CD4-positive, alpha-beta T cell treated with Interleukin-2 at 100 ng/mL for 4 hours (primary cell): Measurements from ENCODE around the gene NRXN3.

Experiments used
- DNase-seq: peaks from one replicate; pipeline ENCODE4 v3.0.0-alpha.2; 2020; ENCODE audit warnings: low spot score

Gene NRXN3

DNA sequence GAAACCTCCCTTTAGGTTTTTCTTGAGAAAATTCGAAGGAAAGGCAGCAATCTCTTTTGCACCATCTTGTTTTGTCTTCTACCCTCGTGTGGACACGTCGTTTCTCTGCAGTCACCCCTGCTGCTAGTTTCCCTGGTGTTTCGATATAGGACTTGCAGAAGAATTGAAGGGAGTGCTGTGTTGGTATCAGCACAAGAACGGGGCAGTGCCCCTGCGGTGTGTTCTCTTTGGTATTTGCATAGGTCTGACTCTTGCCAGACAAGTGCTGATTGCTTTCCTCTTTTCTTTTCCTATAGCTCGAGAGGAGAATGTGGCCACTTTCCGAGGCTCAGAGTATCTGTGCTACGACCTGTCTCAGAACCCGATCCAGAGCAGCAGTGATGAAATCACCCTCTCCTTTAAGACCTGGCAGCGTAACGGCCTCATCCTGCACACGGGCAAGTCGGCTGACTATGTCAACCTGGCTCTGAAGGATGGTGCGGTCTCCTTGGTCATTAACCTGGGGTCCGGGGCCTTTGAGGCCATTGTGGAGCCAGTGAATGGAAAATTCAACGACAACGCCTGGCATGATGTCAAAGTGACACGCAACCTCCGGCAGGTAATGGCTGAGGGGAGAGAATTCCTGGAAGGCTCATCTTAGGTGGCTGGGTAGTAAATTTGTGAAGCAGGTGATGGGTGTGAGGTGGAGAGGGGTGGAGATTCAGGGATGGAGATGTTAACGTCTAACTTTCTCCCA is 474.8 kb downstream of the NRXN3 start:
- no peak for DNase-seq

DNA sequence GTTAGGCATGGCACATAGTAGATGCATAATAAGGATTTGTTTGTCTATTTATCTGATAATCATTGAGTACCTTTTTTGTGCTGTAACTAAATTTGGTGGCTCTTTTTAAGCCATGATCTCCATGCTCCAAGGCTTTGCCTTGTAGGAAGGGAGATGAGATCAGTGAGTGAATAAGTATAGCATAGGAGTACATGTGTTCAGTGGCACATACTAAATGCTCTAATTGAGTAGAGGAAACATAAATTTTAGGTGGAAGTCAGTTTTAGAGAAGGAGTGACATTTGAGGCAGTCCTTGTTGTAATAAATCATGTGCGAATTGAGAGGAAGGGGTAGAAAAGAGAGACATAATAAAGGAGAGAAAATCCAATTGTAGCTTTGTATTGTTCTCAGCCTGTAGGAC is 482.6 kb downstream of the NRXN3 start:
- DNase-seq: no peak

- DNase-seq: no peak
Observed at GRCh38 chr14:78653173-78653572, 483.0 kb downstream of the NRXN3 start.

GRCh38 chr14:78657451-78657850 is 487.3 kb downstream of the NRXN3 start:
- no peak for DNase-seq

DNA sequence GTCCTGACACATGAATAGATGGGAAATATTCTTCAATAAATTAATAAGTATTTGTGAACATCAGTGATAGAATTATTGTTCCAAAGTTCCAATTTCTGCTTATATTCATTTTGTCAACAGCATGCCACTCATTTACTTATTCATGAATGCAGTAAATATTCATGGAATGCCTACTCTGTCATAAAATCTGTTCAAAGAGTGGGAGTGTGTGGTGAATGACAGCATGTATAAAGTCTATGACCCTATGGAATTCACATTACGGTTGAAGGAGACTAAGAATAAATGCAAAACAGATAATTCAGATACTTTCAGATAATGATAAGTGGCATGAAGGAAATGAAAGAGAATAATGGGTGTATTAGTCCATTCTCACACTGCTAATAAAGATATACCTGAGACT is 494.7 kb downstream of the NRXN3 start:
- no peak for DNase-seq

- no peak for DNase-seq
Observed at GRCh38 chr14:78666336-78667056, 496.3 kb downstream of the NRXN3 start.

DNA sequence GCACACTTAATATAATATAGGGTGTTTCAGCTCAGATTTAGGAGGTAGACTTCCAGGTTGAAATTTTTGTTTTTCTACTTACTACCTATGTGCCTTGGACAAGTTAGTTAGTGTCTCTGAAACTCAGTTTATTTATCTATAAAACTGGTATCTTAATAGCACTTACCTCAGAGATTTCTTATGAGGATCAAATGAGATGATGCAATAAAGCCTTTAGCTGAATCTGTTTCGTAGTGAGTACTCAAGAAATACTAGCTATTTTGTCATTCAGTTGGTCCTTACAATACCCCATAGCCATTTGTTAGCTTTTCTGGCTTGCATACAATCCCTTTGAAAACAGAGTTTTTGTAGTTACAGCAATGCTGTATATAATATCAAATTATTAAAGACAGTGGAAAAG is 497.0 kb downstream of the NRXN3 start:
- no peak for DNase-seq

DNA sequence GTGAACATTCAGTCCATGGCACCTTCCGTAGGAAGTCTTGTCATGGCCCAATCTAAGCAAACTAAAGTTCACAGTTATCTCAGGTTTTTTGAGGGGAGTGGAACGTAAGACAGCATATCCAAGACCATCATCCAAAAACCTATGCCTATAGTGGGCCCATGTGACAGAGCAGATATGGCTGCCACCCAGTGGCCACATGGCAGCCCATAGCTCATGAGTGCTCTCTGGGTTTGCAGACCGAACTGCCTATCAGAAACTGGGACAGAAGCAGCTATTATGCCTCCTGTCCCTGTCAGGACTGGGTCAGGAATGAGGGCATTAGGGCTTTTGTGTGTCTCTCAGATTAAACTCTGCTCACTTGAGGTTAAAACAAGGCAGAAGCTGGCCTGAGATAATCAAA is 503.7 kb downstream of the NRXN3 start:
- no peak for DNase-seq

DNA sequence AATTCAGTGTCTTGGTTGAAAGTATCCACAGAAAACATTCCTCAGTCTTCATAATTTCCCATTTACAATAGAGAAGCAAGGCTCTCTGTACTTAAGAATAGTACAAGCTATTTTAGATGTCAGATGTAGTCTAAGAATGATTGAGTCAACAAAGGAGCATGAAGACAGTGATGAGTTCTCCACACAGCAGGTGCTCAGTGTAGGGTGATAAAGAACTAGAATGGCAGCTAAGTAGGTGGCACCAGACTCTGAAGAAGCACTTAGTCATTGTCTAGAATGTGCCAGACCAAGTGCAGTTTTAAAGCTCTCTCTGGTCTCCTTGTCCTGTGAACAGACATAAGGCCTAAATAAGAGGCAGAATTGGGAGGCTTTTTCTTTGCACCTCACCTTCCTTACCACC is 504.6 kb downstream of the NRXN3 start:
- no peak for DNase-seq

DNA sequence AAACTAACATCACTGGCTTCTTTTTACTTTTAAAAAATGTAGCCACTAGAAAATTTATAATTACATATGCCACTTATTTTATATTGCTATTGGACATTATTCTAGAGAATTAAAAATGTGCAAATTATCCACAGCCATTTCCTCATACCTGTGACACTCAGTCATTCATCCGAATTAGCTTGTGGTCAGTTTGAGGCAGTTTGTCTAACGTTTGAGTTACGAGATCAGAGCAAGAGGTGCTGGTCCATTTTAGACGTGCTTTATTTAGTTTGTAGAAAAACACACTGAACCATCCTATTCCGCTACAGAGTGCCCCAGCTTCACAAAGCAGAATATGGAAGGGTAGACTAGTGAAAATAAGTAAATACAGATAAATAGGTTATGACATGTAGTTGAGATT is 513.0 kb downstream of the NRXN3 start:
- DNase-seq: no peak

GRCh38 chr14:78683981-78684380 is 513.8 kb downstream of the NRXN3 start:
- DNase-seq: no peak

DNA sequence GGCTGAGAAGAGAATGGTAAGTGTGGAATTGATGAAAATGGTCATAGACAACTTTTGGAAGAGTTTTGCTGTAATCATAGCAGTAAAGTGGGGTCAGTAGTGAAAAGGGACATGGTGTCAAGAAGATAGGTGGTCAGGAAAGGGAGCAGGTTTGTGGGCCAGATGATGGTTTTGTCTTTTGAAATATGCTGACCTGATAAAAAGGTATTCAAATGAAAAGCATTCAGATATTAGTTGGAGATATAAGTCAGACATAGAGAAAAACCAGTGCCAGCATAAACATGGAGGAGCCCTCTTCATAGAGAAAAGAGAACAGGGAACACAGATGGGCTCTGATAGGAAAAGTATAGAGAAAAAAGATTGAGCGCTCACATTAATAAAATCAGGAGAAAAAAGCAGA is 518.3 kb downstream of the NRXN3 start:
- no peak for DNase-seq

GRCh38 chr14:78690836-78691235 is 520.7 kb downstream of the NRXN3 start:
- no peak for DNase-seq

GRCh38 chr14:78697341-78697740 is 527.2 kb downstream of the NRXN3 start:
- DNase-seq: no peak

DNA sequence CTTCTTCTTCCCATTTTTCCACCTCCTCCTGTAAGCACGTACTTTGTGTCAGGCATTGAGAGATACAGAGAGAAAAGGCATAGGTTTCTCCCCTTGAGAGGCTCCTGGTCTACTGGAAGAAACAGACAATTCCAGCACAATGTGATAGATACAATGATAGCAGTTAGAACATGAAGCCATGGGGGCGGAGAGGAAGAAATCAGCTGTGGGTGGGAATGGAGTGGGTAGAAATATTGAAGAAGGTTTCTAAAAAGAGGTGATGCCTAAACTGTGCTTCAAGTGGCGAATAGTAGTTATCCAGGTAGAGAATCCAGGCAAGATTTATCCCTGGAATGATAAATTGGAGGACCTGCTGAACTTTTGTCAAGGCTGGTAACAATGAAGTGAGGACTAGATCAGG is 528.8 kb downstream of the NRXN3 start:
- no peak for DNase-seq

GRCh38 chr14:78700236-78700635 is 530.1 kb downstream of the NRXN3 start:
- no peak for DNase-seq

GRCh38 chr14:78701246-78701645 is 531.1 kb downstream of the NRXN3 start:
- no peak for DNase-seq

- no peak for DNase-seq
Observed at GRCh38 chr14:78704965-78705364, 534.8 kb downstream of the NRXN3 start.

- no peak for DNase-seq
Observed at GRCh38 chr14:78705989-78706388, 535.8 kb downstream of the NRXN3 start.

- no peak for DNase-seq
Observed at GRCh38 chr14:78709795-78710557, 539.8 kb downstream of the NRXN3 start.

- DNase-seq: no peak
Observed at GRCh38 chr14:78710963-78711362, 540.8 kb downstream of the NRXN3 start.

- DNase-seq: no peak
Observed at GRCh38 chr14:78713716-78714115, 543.5 kb downstream of the NRXN3 start.

DNA sequence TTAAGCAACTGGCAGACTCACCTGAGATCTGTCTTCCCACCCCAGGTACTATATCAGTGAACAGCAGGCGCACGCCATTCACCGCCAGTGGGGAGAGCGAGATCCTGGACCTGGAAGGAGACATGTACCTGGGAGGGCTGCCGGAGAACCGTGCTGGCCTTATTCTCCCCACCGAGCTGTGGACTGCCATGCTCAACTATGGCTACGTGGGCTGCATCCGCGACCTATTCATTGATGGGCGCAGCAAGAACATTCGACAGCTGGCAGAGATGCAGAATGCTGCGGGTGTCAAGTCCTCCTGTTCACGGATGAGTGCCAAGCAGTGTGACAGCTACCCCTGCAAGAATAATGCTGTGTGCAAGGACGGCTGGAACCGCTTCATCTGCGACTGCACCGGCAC is 544.5 kb downstream of the NRXN3 start:
- DNase-seq: no peak
